Body of pancreas (tissue), 4 donors: ENCODE results near the gene CELF3. TPM values are rescaled to one million over a fixed set of nuclear protein-coding genes. Genes with fewer than 3 reads are reported as not detected.

Experiments
- ATAC-seq: fragments of 150-250 bp; one replicate; pipeline ENCODE4 v1.9.1; 2016
- DNase-seq, 4 donors: peaks; one replicate each; pipeline ENCODE4 v3.0.0-alpha.2; 2019
- H3K27ac ChIP-seq, 4 donors: fragments of 200-600 bp; sonication (generic); 1 replicate in 3 of 4; 2 replicates in 1 of 4; pipeline versions ENCODE4 v1.5.1 to v1.6.1; 2016 to 2019; ENCODE audit warnings: mild to moderate bottlenecking in 1 of 4, mixed read lengths in 1 of 4, moderate library complexity in 1 of 4
- H3K27me3 ChIP-seq, 2 donors: fragments of 200-600 bp; sonication (generic); one replicate each; pipeline ENCODE4 v1.6.0; 2016; ENCODE audit warnings: mild to moderate bottlenecking in 1 of 2
- H3K36me3 ChIP-seq, 2 donors: fragments of 200-600 bp; sonication (generic); replicated peaks in 1 of 2; 2 replicates each; pipeline ENCODE4 v1.5.1; 2016; ENCODE audit warnings: low read depth in 2 of 2; ENCODE audit not compliant: insufficient read depth in 1 of 2
- H3K4me1 ChIP-seq: fragments of 200-600 bp; sonication (generic); one replicate; pipeline ENCODE4 v1.6.0; 2016
- H3K4me3 ChIP-seq, 2 donors: fragments of 200-600 bp; sonication (generic); 1 replicate in 1 of 2; 2 replicates in 1 of 2; pipeline ENCODE4 v1.5.1; 2016 to 2019
- H3K9me3 ChIP-seq, 3 donors: fragments of 200-600 bp; sonication (generic); 1 replicate in 2 of 3; 2 replicates in 1 of 3; pipeline ENCODE4 v1.5.1; 2016
- POLR2A ChIP-seq, 3 donors: fragments of 450-650 bp; IDR thresholded peaks; one replicate each; pipeline ENCODE4 v1.6.1; 2016; ENCODE audit warnings: antibody characterized with exemption in 3 of 3, mild to moderate bottlenecking in 2 of 3
- WGBS, 2 donors: methylation state at CpG; one replicate each; pipeline ENCODE4 v1.1.5; 2017; 5-methylcytosine and 5-hydroxymethylcytosine counted together
- intact Hi-C: fragments of 100-400 bp; cut with DNase I; formaldehyde crosslinking; loops from one replicate; pipeline ENCODE4 v1.15.1; 2023
- total RNA-seq, 2 donors: library from RNA; depleted of rRNA; stranded (reverse); fragments of >200 nt; gene quantifications; one replicate each; pipeline ENCODE4 v1.1.0, GENCODE V29; 2016
- TF ChIP-seq, protein P1 (sequence below), 7 experiments: fragments of 450-650 bp in 4 of 7; fragments of 200-600 bp in 3 of 7; sonication (generic) in 3 of 7; IDR thresholded peaks; one replicate each; pipeline ENCODE4 v1.5.1; 2016 to 2019; ENCODE audit warnings: antibody characterized with exemption in 7 of 7

CELF3 gene
- total RNA-seq, 2 donors from 2014 or later, result 1.6 to 48.1 TPM

DNA sequence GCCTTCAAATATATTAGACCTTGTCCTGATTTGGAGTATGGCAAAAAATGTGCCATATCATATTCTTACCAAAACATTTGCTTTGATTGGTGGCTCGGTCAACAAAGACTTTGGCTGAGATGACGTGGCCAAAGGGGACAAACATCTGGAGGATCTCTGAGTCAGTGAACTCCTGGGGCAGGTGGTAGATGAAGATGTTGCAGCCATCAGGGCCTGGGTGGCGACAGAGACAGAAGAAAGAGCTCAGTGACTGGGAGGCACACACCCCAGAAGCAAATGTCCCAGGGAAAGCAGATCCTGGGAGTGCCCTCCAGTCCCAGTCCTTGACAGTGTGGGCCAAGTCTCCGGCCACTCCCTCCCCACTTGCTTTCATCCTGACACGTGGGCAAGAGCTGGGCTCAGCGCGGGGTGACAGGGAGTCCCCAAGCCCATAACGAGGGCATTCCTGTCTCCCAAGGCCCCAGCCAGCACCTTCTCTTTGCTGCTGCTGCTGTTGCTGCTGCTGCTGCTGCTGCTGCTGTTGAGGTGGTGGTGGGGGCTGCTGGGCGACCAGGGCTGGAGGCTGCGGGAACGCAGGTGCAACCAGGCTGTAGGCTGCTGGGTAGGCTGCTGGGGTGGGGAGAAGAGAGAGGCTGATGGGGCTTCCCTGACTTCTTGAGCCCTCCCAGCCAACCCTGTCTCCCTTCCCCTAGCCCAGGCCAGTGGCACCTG lies 10.7 kb downstream of the CELF3 start:
- intact Hi-C loops, result no loop called here
- DNase-seq (no peak), ATAC-seq (no peak)
- Histone ChIP-seq H3K4me1 (no peaks in the 10 kb centered on the region), H3K27me3 (no peaks in the 10 kb centered on the region), H3K9me3 (no peaks in the 10 kb centered on the region), H3K4me3 (no peak overlapping the region), H3K27ac (no peak overlapping the region), H3K36me3 (peaks cover 0 to 2% of the 10 kb centered on the region in 2 donors)
- 47 to 77% methylated on average over 3 to 11 of the region's 11 CpGs for WGBS, 2 donors
- TF ChIP-seq POLR2A (IDR thresholded peaks at IDR 0.05), result no peak
- TF ChIP-seq, protein P1, sequence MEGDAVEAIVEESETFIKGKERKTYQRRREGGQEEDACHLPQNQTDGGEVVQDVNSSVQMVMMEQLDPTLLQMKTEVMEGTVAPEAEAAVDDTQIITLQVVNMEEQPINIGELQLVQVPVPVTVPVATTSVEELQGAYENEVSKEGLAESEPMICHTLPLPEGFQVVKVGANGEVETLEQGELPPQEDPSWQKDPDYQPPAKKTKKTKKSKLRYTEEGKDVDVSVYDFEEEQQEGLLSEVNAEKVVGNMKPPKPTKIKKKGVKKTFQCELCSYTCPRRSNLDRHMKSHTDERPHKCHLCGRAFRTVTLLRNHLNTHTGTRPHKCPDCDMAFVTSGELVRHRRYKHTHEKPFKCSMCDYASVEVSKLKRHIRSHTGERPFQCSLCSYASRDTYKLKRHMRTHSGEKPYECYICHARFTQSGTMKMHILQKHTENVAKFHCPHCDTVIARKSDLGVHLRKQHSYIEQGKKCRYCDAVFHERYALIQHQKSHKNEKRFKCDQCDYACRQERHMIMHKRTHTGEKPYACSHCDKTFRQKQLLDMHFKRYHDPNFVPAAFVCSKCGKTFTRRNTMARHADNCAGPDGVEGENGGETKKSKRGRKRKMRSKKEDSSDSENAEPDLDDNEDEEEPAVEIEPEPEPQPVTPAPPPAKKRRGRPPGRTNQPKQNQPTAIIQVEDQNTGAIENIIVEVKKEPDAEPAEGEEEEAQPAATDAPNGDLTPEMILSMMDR (IDR thresholded peaks at IDR 0.05), result no peak

DNA sequence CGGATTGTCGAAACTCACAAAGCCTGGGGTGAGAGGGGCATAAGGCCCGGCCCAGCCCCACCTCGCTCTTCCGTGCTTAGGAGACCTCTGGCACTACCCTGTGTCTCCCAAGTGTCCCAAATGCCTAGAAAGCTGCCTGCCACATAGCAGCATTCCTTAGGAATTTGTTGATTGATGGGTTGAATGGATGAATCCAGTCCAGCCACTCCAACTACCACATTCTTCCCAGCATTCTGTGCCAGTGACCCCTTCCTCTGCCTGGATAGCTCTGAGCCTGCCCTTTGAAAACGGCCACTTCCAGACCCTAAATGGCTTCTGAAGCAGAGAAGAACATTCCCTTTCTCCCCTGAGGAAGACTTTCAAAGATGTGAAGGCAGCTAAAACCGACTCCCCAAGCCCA lies 11.5 kb downstream of the CELF3 start:
- H3K4me1 ChIP-seq, result no peaks in the 10 kb centered on the region
- no peak for ATAC-seq
- intact Hi-C loops, result no loop called here
- WGBS, 2 donors, result 76 to 85% methylated on average over 2 to 7 of the region's 7 CpGs
- H3K36me3 ChIP-seq, result peaks cover 0 to 2% of the 10 kb centered on the region in 2 donors
- H3K27ac ChIP-seq, result no peak overlapping the region
- TF ChIP-seq POLR2A (IDR thresholded peaks at IDR 0.05), result no peak
- TF ChIP-seq, protein P1 (IDR thresholded peaks at IDR 0.05), result no peak
- no peaks in the 10 kb centered on the region for H3K27me3 ChIP-seq
- no peak overlapping the region for H3K4me3 ChIP-seq
- no peak for DNase-seq
- H3K9me3 ChIP-seq, result no peaks in the 10 kb centered on the region

DNA sequence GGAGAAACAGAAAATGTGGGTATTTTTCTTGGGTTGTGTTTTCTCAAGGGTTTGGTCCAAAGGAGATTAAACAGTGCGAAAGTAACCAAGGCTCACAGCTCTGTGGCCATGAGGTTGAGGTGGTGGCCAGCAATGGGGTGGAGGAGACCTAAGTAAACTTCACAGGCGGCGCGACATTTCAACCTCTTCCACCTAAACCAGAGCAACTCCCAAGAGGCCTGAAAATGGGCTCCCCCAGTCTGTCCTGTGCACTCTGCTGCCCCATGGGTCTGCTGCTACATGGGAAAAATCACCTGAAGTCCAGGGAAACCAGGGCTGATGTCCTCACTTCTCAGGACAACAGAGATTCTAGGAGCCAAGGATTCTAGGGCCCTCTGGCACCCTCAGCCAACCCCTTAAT lies 12.4 kb downstream of the CELF3 start:
- Histone ChIP-seq H3K9me3 (no peaks in the 10 kb centered on the region), H3K4me1 (no peaks in the 10 kb centered on the region), H3K4me3 (no peak overlapping the region), H3K36me3 (peaks cover 0 to 2% of the 10 kb centered on the region in 2 donors), H3K27me3 (no peaks in the 10 kb centered on the region), H3K27ac (no peak overlapping the region)
- 66 to 89% methylated on average over 4 of the region's 4 CpGs for WGBS, 2 donors
- TF ChIP-seq, protein P1 (IDR thresholded peaks at IDR 0.05), result no peak
- no peak for TF ChIP-seq POLR2A (IDR thresholded peaks at IDR 0.05)
- no peak for ATAC-seq
- no peak for DNase-seq
- intact Hi-C loops, result no loop called here

DNA sequence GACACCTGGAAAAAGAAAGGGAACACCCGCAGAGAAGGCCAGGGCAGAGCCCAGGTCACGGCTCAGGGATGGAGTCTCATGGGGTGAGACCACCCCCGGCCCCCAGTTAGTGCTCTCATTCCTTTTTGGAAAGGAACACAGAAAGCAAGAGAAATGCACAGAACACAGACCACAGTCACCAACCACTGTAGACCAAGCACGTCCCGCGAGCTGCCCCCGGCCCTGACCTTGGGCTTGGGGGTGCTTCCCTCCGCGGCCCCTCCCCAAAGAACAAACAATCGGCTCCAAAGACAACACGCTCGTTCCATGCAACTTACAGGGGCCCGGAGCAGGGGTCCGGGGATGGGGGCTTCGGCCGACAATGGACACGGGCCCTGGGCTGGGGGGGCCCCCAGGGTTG lies 12.8 kb downstream of the CELF3 start:
- H3K27ac ChIP-seq, result no peak overlapping the region
- no peaks in the 10 kb centered on the region for H3K9me3 ChIP-seq
- intact Hi-C loops, result no loop called here
- no peak for TF ChIP-seq POLR2A (IDR thresholded peaks at IDR 0.05)
- TF ChIP-seq, protein P1 (IDR thresholded peaks at IDR 0.05), result no peak
- peaks cover 0 to 2% of the 10 kb centered on the region in 2 donors for H3K36me3 ChIP-seq
- H3K4me3 ChIP-seq, result no peak overlapping the region
- 30 to 38% methylated on average over 14 to 17 of the region's 17 CpGs for WGBS, 2 donors
- DNase-seq (no peak), ATAC-seq (no peak)
- no peaks in the 10 kb centered on the region for H3K27me3 ChIP-seq
- no peaks in the 10 kb centered on the region for H3K4me1 ChIP-seq

DNA sequence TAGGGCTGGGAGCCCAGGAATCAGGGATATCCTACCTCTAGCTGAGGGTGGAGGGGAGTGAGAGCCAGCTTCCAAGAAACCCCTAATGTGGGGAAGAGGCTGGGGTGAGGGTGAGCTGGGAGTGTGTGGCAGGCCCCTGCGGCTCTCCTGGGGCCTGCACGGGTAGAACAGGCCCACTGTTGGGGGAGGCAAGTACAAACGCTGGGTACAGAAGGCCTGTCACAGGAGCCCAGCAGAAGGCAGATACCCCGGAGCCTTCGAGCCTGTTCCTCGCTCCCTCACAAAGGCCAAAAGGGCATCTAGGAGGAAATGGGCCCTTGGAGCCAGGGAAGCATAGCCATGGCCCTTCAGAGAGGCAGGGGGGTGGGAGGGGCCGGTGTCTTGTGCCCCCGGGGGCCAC lies 13.7 kb downstream of the CELF3 start:
- TF ChIP-seq, protein P1 (IDR thresholded peaks at IDR 0.05), result no peak
- TF ChIP-seq POLR2A (IDR thresholded peaks at IDR 0.05), result no peak
- Histone ChIP-seq H3K4me3 (no peak overlapping the region), H3K27ac (no peak overlapping the region), H3K9me3 (no peaks in the 10 kb centered on the region), H3K36me3 (peaks cover 0 to 2% of the 10 kb centered on the region in 2 donors), H3K27me3 (no peaks in the 10 kb centered on the region), H3K4me1 (no peaks in the 10 kb centered on the region)
- intact Hi-C loops, result no loop called here
- DNase-seq, result no peak
- WGBS, 2 donors, result 41 to 50% methylated on average over 7 to 8 of the region's 8 CpGs
- no peak for ATAC-seq
